Measurements from ENCODE around the gene ST3GAL4. TPM values are rescaled to one million over a fixed set of nuclear protein-coding genes. Genes with fewer than 3 reads are reported as not detected.
"Not testable (repeated sequence)": the region's sequence is repeated elsewhere in the genome, so short reads cannot be mapped to it uniquely, and the experiment has no call there.

ST3GAL4 gene
- polyA plus RNA-seq, 1 donor, result 15.3 TPM

- DNase-seq, result no peak
Observed at GRCh38 chr11:126384449-126385070, 29.1 kb downstream of the ST3GAL4 start.

GRCh38 chr11:126385991-126386728 is 30.7 kb downstream of the ST3GAL4 start:
- no peak for DNase-seq

- DNase-seq, result not testable (repeated sequence)
Observed at GRCh38 chr11:126386729-126387071, 31.2 kb downstream of the ST3GAL4 start.

GRCh38 chr11:126387857-126388256 is 32.4 kb downstream of the ST3GAL4 start:
- DNase-seq, result no peak

GRCh38 chr11:126390272-126390867 is 34.9 kb downstream of the ST3GAL4 start:
- no peak for DNase-seq

GRCh38 chr11:126391286-126391954 is 35.9 kb downstream of the ST3GAL4 start:
- DNase-seq, result no peak

GRCh38 chr11:126391970-126392632 is 36.6 kb downstream of the ST3GAL4 start:
- no peak for DNase-seq

- no peak for DNase-seq
Observed at GRCh38 chr11:126392633-126393013, 37.1 kb downstream of the ST3GAL4 start.

- no peak for DNase-seq
Observed at GRCh38 chr11:126393143-126393542, 37.7 kb downstream of the ST3GAL4 start.

- DNase-seq, result no peak
Observed at GRCh38 chr11:126394036-126394435, 38.5 kb downstream of the ST3GAL4 start.

GRCh38 chr11:126394634-126395072 is 39.2 kb downstream of the ST3GAL4 start:
- not testable (repeated sequence) for DNase-seq

- not testable (repeated sequence) for DNase-seq
Observed at GRCh38 chr11:126395784-126396183, 40.3 kb downstream of the ST3GAL4 start.

GRCh38 chr11:126396266-126396665 is 40.8 kb downstream of the ST3GAL4 start:
- not testable (repeated sequence) for DNase-seq

- no peak for DNase-seq
Observed at GRCh38 chr11:126396965-126397364, 41.5 kb downstream of the ST3GAL4 start.

GRCh38 chr11:126398296-126398695 is 42.8 kb downstream of the ST3GAL4 start:
- no peak for DNase-seq

GRCh38 chr11:126398721-126399120 is 43.2 kb downstream of the ST3GAL4 start:
- DNase-seq, result no peak

- DNase-seq, result no peak
Observed at GRCh38 chr11:126400019-126400418, 44.5 kb downstream of the ST3GAL4 start.

- DNase-seq, result no peak
Observed at GRCh38 chr11:126400479-126400878, 45.0 kb downstream of the ST3GAL4 start.

GRCh38 chr11:126403022-126403581 is 47.6 kb downstream of the ST3GAL4 start:
- DNase-seq, result no peak

GRCh38 chr11:126403658-126404057 is 48.2 kb downstream of the ST3GAL4 start:
- DNase-seq, result no peak

GRCh38 chr11:126404367-126404766 is 48.9 kb downstream of the ST3GAL4 start:
- no peak for DNase-seq

GRCh38 chr11:126405374-126405773 is 49.9 kb downstream of the ST3GAL4 start:
- DNase-seq, result no peak

Data from left kidney (tissue), 2 donors.